ENCODE measurements around the gene CACNA2D4. TPM values are rescaled to one million over a fixed set of nuclear protein-coding genes. Genes with fewer than 3 reads are reported as not detected.
A peak's percentile ranks its signal among the peaks of the same experiment; 100 is the strongest.

CACNA2D4 gene
- total and polyA plus RNA-seq, 2 of the 13 experiments (the other 11 are each of a cell fraction or from before 2014, with no cell fraction given), result 14.2 to 136 TPM

DNA sequence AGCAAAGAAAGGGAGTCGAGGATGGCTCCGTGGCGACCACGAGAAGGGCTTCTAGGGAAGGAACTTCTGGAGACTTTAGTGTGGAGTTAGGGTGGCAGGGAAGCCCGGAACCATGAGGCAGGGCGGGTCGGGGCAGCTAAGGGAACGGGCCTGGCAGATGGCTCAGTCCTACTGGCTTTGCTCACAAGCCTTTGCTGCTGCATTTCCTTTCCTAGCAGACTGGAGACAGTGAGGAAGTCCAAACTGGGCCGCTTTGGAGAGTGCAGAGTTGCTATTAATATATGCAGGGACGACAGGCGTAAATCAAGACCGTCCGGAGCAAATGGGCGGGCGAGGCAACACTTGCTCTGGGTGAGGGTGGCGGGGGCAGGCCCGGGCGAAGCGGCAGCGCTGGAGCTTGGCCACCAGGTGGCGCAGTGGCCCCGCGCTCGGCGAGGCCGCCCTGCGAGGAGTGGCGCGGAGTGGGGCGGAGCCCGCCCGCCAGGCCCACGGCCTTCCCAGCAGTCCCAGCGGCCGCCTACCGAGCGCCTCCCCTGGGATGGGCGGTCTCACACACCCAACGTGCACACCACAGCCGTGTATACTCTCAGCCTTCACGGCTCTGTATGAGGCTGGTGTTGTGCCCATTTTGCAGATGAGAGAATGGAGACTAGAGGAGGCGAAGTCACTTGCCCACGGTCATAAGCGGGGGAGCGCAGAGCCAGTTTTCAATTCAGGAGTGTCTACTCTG, 122.5 kb downstream of the CACNA2D4 start (continued):
- TF ChIP-seq, protein P1, sequence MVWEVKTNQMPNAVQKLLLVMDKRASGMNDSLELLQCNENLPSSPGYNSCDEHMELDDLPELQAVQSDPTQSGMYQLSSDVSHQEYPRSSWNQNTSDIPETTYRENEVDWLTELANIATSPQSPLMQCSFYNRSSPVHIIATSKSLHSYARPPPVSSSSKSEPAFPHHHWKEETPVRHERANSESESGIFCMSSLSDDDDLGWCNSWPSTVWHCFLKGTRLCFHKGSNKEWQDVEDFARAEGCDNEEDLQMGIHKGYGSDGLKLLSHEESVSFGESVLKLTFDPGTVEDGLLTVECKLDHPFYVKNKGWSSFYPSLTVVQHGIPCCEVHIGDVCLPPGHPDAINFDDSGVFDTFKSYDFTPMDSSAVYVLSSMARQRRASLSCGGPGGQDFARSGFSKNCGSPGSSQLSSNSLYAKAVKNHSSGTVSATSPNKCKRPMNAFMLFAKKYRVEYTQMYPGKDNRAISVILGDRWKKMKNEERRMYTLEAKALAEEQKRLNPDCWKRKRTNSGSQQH (CRISPR knock-in tag; IDR thresholded peaks at IDR 0.05; ENCODE audit: low read depth), result no peak
- TF ChIP-seq CHD2 (IDR thresholded peaks at IDR 0.05; ENCODE audit: low read depth, low read length) (no peak), ZNF34 (CRISPR knock-in tag; IDR thresholded peaks at IDR 0.05; ENCODE audit: borderline replicate concordance) (peak; percentile 80; the same call in 1 of the 2 replicates), NR2C2 (CRISPR knock-in tag; IDR thresholded peaks at IDR 0.05; ENCODE audit: borderline replicate concordance) (peak; percentile 48), XRCC5 (optimal IDR thresholded peaks at IDR 0.05; ENCODE audit: low read length) (peak; percentile 62), ZFP1 (CRISPR knock-in tag; IDR thresholded peaks at IDR 0.05) (no peak), TOE1 (CRISPR knock-in tag; IDR thresholded peaks at IDR 0.05) (peak; percentile 26; the same call in 1 of the 2 replicates), SRF (IDR thresholded peaks at IDR 0.05; ENCODE audit: low read depth, low read length) (no peak), NRL (CRISPR knock-in tag; IDR thresholded peaks at IDR 0.05; ENCODE audit: borderline replicate concordance) (no peak), ONECUT2 (CRISPR knock-in tag; IDR thresholded peaks at IDR 0.05) (no peak)
- TF ChIP-seq, protein P2, sequence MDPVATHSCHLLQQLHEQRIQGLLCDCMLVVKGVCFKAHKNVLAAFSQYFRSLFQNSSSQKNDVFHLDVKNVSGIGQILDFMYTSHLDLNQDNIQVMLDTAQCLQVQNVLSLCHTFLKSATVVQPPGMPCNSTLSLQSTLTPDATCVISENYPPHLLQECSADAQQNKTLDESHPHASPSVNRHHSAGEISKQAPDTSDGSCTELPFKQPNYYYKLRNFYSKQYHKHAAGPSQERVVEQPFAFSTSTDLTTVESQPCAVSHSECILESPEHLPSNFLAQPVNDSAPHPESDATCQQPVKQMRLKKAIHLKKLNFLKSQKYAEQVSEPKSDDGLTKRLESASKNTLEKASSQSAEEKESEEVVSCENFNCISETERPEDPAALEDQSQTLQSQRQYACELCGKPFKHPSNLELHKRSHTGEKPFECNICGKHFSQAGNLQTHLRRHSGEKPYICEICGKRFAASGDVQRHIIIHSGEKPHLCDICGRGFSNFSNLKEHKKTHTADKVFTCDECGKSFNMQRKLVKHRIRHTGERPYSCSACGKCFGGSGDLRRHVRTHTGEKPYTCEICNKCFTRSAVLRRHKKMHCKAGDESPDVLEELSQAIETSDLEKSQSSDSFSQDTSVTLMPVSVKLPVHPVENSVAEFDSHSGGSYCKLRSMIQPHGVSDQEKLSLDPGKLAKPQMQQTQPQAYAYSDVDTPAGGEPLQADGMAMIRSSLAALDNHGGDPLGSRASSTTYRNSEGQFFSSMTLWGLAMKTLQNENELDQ (CRISPR knock-in tag; IDR thresholded peaks at IDR 0.05; ENCODE audit: borderline replicate concordance), result no peak
- TF ChIP-seq, protein P3, sequence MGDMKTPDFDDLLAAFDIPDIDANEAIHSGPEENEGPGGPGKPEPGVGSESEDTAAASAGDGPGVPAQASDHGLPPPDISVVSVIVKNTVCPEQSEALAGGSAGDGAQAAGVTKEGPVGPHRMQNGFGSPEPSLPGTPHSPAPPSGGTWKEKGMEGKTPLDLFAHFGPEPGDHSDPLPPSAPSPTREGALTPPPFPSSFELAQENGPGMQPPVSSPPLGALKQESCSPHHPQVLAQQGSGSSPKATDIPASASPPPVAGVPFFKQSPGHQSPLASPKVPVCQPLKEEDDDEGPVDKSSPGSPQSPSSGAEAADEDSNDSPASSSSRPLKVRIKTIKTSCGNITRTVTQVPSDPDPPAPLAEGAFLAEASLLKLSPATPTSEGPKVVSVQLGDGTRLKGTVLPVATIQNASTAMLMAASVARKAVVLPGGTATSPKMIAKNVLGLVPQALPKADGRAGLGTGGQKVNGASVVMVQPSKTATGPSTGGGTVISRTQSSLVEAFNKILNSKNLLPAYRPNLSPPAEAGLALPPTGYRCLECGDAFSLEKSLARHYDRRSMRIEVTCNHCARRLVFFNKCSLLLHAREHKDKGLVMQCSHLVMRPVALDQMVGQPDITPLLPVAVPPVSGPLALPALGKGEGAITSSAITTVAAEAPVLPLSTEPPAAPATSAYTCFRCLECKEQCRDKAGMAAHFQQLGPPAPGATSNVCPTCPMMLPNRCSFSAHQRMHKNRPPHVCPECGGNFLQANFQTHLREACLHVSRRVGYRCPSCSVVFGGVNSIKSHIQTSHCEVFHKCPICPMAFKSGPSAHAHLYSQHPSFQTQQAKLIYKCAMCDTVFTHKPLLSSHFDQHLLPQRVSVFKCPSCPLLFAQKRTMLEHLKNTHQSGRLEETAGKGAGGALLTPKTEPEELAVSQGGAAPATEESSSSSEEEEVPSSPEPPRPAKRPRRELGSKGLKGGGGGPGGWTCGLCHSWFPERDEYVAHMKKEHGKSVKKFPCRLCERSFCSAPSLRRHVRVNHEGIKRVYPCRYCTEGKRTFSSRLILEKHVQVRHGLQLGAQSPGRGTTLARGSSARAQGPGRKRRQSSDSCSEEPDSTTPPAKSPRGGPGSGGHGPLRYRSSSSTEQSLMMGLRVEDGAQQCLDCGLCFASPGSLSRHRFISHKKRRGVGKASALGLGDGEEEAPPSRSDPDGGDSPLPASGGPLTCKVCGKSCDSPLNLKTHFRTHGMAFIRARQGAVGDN (CRISPR knock-in tag; IDR thresholded peaks at IDR 0.05), result peak; percentile 86
- TF ChIP-seq, protein P4, sequence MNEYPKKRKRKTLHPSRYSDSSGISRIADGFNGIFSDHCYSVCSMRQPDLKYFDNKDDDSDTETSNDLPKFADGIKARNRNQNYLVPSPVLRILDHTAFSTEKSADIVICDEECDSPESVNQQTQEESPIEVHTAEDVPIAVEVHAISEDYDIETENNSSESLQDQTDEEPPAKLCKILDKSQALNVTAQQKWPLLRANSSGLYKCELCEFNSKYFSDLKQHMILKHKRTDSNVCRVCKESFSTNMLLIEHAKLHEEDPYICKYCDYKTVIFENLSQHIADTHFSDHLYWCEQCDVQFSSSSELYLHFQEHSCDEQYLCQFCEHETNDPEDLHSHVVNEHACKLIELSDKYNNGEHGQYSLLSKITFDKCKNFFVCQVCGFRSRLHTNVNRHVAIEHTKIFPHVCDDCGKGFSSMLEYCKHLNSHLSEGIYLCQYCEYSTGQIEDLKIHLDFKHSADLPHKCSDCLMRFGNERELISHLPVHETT (CRISPR knock-in tag; conservative IDR thresholded peaks at IDR 0.05), result no peak
- TF ChIP-seq, protein P5, sequence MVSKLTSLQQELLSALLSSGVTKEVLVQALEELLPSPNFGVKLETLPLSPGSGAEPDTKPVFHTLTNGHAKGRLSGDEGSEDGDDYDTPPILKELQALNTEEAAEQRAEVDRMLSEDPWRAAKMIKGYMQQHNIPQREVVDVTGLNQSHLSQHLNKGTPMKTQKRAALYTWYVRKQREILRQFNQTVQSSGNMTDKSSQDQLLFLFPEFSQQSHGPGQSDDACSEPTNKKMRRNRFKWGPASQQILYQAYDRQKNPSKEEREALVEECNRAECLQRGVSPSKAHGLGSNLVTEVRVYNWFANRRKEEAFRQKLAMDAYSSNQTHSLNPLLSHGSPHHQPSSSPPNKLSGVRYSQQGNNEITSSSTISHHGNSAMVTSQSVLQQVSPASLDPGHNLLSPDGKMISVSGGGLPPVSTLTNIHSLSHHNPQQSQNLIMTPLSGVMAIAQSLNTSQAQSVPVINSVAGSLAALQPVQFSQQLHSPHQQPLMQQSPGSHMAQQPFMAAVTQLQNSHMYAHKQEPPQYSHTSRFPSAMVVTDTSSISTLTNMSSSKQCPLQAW (CRISPR knock-in tag; IDR thresholded peaks at IDR 0.05), result no peak
- TF ChIP-seq, protein P6, sequence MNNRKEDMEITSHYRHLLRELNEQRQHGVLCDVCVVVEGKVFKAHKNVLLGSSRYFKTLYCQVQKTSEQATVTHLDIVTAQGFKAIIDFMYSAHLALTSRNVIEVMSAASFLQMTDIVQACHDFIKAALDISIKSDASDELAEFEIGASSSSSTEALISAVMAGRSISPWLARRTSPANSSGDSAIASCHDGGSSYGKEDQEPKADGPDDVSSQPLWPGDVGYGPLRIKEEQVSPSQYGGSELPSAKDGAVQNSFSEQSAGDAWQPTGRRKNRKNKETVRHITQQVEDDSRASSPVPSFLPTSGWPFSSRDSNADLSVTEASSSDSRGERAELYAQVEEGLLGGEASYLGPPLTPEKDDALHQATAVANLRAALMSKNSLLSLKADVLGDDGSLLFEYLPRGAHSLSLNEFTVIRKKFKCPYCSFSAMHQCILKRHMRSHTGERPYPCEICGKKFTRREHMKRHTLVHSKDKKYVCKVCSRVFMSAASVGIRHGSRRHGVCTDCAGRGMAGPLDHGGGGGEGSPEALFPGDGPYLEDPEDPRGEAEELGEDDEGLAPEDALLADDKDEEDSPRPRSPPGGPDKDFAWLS (CRISPR knock-in tag; IDR thresholded peaks at IDR 0.05; ENCODE audit: borderline replicate concordance), result 0 out of 2 replicates have a peak, but pooled peaks have one; percentile 28
